Heart left ventricle (tissue), 16 donors: ENCODE measurements around the gene PCAT6. TPM values are rescaled to one million over a fixed set of nuclear protein-coding genes. Genes with fewer than 3 reads are reported as not detected.

Source experiments
- ATAC-seq, 4 donors: fragments of 200-7000 bp; cut with Tn5 transposase; one replicate each; pipeline ENCODE4 v1.9.1; 2020 to 2022; ENCODE audit warnings: moderate library complexity in 4 of 4, mild to moderate bottlenecking in 3 of 4, moderate number of reproducible peaks in 1 of 4
- DNase-seq, 5 donors: peaks; one replicate each; pipeline ENCODE4 v3.0.0-alpha.2; 2020
- H3K27ac ChIP-seq, 12 donors: fragments of 200-600 bp; sonication (generic) in 4 of 12; one replicate each; pipeline versions ENCODE4 v1.5.0 to v1.8.0; 2016 to 2022; ENCODE audit warnings: mild to moderate bottlenecking in 2 of 12
- H3K27me3 ChIP-seq, 9 donors: fragments of 200-600 bp; sonication (generic) in 2 of 9; one replicate each; pipeline versions ENCODE4 v1.5.1 to v1.8.0; 2016 to 2022; ENCODE audit warnings: mild to moderate bottlenecking in 3 of 9
- H3K36me3 ChIP-seq, 9 donors: fragments of 200-600 bp; sonication (generic) in 2 of 9; one replicate each; pipeline versions ENCODE4 v1.5.0 to v1.8.0; 2018 to 2022; ENCODE audit warnings: mild to moderate bottlenecking in 2 of 9
- H3K4me1 ChIP-seq, 12 donors: fragments of 200-600 bp; sonication (generic) in 4 of 12; one replicate each; pipeline versions ENCODE4 v1.5.0 to v1.8.0; 2016 to 2022; ENCODE audit warnings: mild to moderate bottlenecking in 3 of 12
- H3K4me3 ChIP-seq, 12 donors: fragments of 200-600 bp; sonication (generic) in 4 of 12; one replicate each; pipeline versions ENCODE4 v1.5.0 to v1.8.0; 2017 to 2022; ENCODE audit warnings: mild to moderate bottlenecking in 9 of 12, moderate library complexity in 4 of 12
- H3K9me3 ChIP-seq, 12 donors: fragments of 200-600 bp; sonication (generic) in 4 of 12; one replicate each; pipeline versions ENCODE4 v1.5.0 to v1.8.0; 2016 to 2022; ENCODE audit warnings: mild to moderate bottlenecking in 1 of 12
- POLR2A ChIP-seq, 2 donors: fragments of 450-650 bp; IDR thresholded peaks; one replicate each; pipeline ENCODE4 v1.6.1; 2017; ENCODE audit warnings: antibody characterized with exemption in 2 of 2, mild to moderate bottlenecking in 2 of 2, moderate library complexity in 2 of 2
- WGBS, 4 donors: extraction: QIAGEN DNeasy Blood & Tissue Kit in 2 of 4; methylation state at CpG; one replicate each; pipeline versions ENCODE4 v1.1.5 to v1.1.7; 2013 to 2018; 5-methylcytosine and 5-hydroxymethylcytosine counted together
- intact Hi-C, 10 donors: fragments of 100-400 bp; cut with DNase I; formaldehyde crosslinking; loops; one replicate each; pipeline versions ENCODE4 v1.11.1 to v1.14.2; 2022
- polyA plus RNA-seq, 2 donors: library from polyadenylated mRNA; stranded (reverse); fragments of 200-250 nt; gene quantifications; one replicate each; pipeline ENCODE4 v1.2.3, GENCODE V29; 2013
- total RNA-seq, 9 donors: library from RNA; depleted of rRNA in 2 of 9; stranded (reverse); fragments of >200 nt in 2 of 9; fragmentation: NEBNext Ultra II Directional in 3 of 9; extraction: Animal tissue kit (Norgen Biotek cat#: 25700) in 3 of 9; gene quantifications; one replicate each; pipeline versions ENCODE4 v1.1.0 to v1.2.4, GENCODE V29; 2016 to 2023
- TF ChIP-seq, protein P1 (sequence below), 12 donors: fragments of 200-600 bp; sonication (generic) in 4 of 12; IDR thresholded peaks; one replicate each; pipeline versions ENCODE4 v1.5.0 to v1.8.0; 2018 to 2022; ENCODE audit warnings: antibody characterized with exemption in 12 of 12, mild to moderate bottlenecking in 5 of 12
- donor health status: ischemic (EF 13 %, LVEDD 7.1; RV severe dilation, severe dysfunction).
- donor health status: healthy with polysubstance abuse.
- donor health status: DM: no; HTN: yes; CAD: no.
- donor health status: DM: no; HTN: no; CAD: no.
- donor health status: ischemic (EF 25% LVEDD 6.9; RV normal size, moderate dysfunction).
- donor health status: ischemic (EF 25% LVEDD 5.7; RV mildly dilated, moderate dysfunction).
- donor health status: healthy.
- donor health status: DM: yes; HTN: yes; CAD: no.
- donor health status: ischemic (EF 35%, LVEDD 5.7; RV mildly dilated, moderate dysfunction).
- donor health status: nonischemic (EF 11% LVEDD 7.7; RV severe dilation, severe dysfunction).
- donor health status: DM: yes; HTN: yes; CAD: no.
- donor health status: PGD.
- donor health status: ischemic (EF 29% LVEDD 5.4; RV normal size, mild dysfunction).
- donor health status: nonischemic (EF 23%, LVEDD 6.1; RV moderate dilation, normal function).

Gene PCAT6
- total and polyA plus RNA-seq, 11 donors: 0.39 to 2.5 (median 1.0) TPM; not detected in 1

DNA sequence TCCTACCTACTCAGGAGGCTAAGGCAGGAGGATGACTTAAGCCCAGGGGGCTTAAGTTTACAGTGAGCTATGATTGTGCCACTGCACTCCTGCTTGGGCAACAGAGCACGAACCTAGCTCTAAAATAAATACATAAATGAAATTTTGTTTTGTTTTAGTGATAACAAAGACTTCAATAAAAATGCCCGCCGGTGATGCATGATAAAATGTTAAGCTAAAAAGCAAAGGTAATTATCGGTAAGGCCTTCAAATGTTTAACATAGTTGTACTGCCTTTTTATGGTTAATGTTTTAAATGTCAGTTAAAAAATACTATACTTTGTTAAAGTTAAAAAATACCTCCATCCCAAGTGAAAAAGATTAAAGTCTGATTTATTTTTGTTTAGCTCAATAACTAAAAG lies 29.6 kb upstream of the PCAT6 start:
- intact Hi-C loops: no loop called here
- Histone ChIP-seq H3K9me3 (no peaks in the 10 kb centered on the region), H3K27me3 (no peaks in the 10 kb centered on the region), H3K4me3 (no peak overlapping the region), H3K36me3 (peaks cover 0 to 8% (median 6%) of the 10 kb centered on the region in 9 donors), H3K27ac (no peak overlapping the region), H3K4me1 (peaks cover 0 to 15% (median 6%) of the 10 kb centered on the region in 12 donors)
- DNase-seq: no peak
- WGBS, 4 donors: 79 to 84% (median 82%) methylated on average over 4 of the region's 4 CpGs
- ATAC-seq: no peak
- TF ChIP-seq, protein P1, sequence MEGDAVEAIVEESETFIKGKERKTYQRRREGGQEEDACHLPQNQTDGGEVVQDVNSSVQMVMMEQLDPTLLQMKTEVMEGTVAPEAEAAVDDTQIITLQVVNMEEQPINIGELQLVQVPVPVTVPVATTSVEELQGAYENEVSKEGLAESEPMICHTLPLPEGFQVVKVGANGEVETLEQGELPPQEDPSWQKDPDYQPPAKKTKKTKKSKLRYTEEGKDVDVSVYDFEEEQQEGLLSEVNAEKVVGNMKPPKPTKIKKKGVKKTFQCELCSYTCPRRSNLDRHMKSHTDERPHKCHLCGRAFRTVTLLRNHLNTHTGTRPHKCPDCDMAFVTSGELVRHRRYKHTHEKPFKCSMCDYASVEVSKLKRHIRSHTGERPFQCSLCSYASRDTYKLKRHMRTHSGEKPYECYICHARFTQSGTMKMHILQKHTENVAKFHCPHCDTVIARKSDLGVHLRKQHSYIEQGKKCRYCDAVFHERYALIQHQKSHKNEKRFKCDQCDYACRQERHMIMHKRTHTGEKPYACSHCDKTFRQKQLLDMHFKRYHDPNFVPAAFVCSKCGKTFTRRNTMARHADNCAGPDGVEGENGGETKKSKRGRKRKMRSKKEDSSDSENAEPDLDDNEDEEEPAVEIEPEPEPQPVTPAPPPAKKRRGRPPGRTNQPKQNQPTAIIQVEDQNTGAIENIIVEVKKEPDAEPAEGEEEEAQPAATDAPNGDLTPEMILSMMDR (IDR thresholded peaks at IDR 0.05): no peak
- no peak for TF ChIP-seq POLR2A (IDR thresholded peaks at IDR 0.05)

- WGBS, 4 donors: 81 to 86% (median 84%) methylated on average over 4 of the region's 4 CpGs
- no peak for TF ChIP-seq POLR2A (IDR thresholded peaks at IDR 0.05)
- TF ChIP-seq, protein P1 (IDR thresholded peaks at IDR 0.05): no peak
- H3K27ac ChIP-seq: no peak overlapping the region
- DNase-seq (no peak), ATAC-seq (no peak)
- intact Hi-C loops: no loop called here
- H3K27me3 ChIP-seq: no peaks in the 10 kb centered on the region
- H3K4me3 ChIP-seq: no peak overlapping the region
- H3K9me3 ChIP-seq: no peaks in the 10 kb centered on the region
- H3K36me3 ChIP-seq: no peaks in the 10 kb centered on the region
- H3K4me1 ChIP-seq: peaks cover 0 to 28% (median 14%) of the 10 kb centered on the region in 12 donors
These were observed 23.9 kb upstream of the PCAT6 start for GRCh38 chr1:202786804-202787203.

DNA sequence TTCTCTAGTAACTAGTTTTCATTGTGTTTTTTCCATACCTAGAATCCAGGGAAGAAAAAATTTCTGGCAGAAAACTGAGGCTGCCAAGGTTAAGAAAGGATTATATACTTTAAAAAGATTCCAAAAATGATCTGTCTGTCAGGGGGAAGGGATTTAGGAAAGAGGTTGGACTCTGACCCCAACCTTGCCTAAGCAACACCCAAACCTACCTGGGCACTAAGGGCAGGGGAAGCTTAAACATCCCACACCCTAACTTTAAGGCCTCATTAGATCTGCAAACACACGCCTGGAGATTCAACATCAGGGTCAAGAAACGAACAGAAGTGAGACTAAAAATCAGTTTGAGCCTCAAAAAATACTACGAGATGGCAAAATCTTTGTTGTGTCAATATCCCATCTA lies 22.0 kb upstream of the PCAT6 start:
- peaks cover 0 to 28% (median 14%) of the 10 kb centered on the region in 12 donors for H3K4me1 ChIP-seq
- DNase-seq: no peak
- no peaks in the 10 kb centered on the region for H3K27me3 ChIP-seq
- no peak overlapping the region for H3K4me3 ChIP-seq
- ATAC-seq: no peak
- WGBS, 4 donors: 89 to 91% (median 89%) methylated on average over 3 of the region's 3 CpGs
- H3K27ac ChIP-seq: no peak overlapping the region
- intact Hi-C loops: no loop called here
- TF ChIP-seq POLR2A (IDR thresholded peaks at IDR 0.05): no peak
- TF ChIP-seq, protein P1 (IDR thresholded peaks at IDR 0.05): no peak
- H3K9me3 ChIP-seq: no peaks in the 10 kb centered on the region
- H3K36me3 ChIP-seq: no peaks in the 10 kb centered on the region

GRCh38 chr1:202791077-202791747 lies 19.5 kb upstream of the PCAT6 start:
- WGBS, 4 donors: 55 to 74% (median 67%) methylated on average over 4 of the region's 4 CpGs
- H3K36me3 ChIP-seq: no peaks in the 10 kb centered on the region
- TF ChIP-seq POLR2A (IDR thresholded peaks at IDR 0.05): no peak
- TF ChIP-seq, protein P1 (IDR thresholded peaks at IDR 0.05): no peak
- no peaks in the 10 kb centered on the region for H3K27me3 ChIP-seq
- H3K9me3 ChIP-seq: no peaks in the 10 kb centered on the region
- H3K27ac ChIP-seq: peak overlapping the region in 2 of 12 donors; percentile 0 to 22
- DNase-seq (no peak), ATAC-seq (peak in 1 of 4 donors; percentile 59)
- intact Hi-C loops: no loop called here
- H3K4me3 ChIP-seq: no peak overlapping the region
- H3K4me1 ChIP-seq: peaks cover 0 to 28% (median 14%) of the 10 kb centered on the region in 12 donors
